CD14-positive monocyte (primary cell): ENCODE measurements around the gene RSPH1. TPM values are rescaled to one million over a fixed set of nuclear protein-coding genes. Genes with fewer than 3 reads are reported as not detected.

Experiments used
- DNase-seq, 3 donors: peaks; one replicate each; pipeline ENCODE4 v3.0.0-alpha.2; 2011 to 2022
- H2AFZ ChIP-seq: 2 replicates; pipeline ENCODE4 v1.6.0; 2012; ENCODE audit warnings: mild to moderate bottlenecking, low read depth, low read length, inconsistent platforms; ENCODE audit not compliant: insufficient read depth, poor library complexity, severe bottlenecking
- H3K27ac ChIP-seq, 2 donors: 1 replicate in 1 of 2; 2 replicates in 1 of 2; pipeline ENCODE4 v1.5.1; 2012 to 2013; ENCODE audit warnings: low read length in 2 of 2, control low read depth in 1 of 2, inconsistent platforms in 1 of 2, low read depth in 1 of 2, mild to moderate bottlenecking in 1 of 2
- H3K27me3 ChIP-seq, 2 donors: one replicate each; pipeline versions ENCODE4 v1.6.0 to v1.6.1; 2011 to 2013; ENCODE audit warnings: low read length in 2 of 2; ENCODE audit not compliant: control insufficient read depth in 2 of 2, insufficient read depth in 2 of 2
- H3K36me3 ChIP-seq, 2 donors: replicated peaks in 1 of 2; 1 replicate in 1 of 2; 2 replicates in 1 of 2; pipeline versions ENCODE4 v1.5.1 to v1.6.1; 2012 to 2013; ENCODE audit warnings: low read length in 2 of 2, control low read depth in 1 of 2, inconsistent platforms in 1 of 2, mild to moderate bottlenecking in 1 of 2; ENCODE audit not compliant: insufficient read depth in 2 of 2, control insufficient read depth in 1 of 2
- H3K4me1 ChIP-seq, 2 donors: 1 replicate in 1 of 2; 2 replicates in 1 of 2; pipeline versions ENCODE4 v1.5.1 to v1.6.1; 2012 to 2013; ENCODE audit warnings: low read length in 2 of 2, control low read depth in 1 of 2, inconsistent platforms in 1 of 2, mild to moderate bottlenecking in 1 of 2, moderate library complexity in 1 of 2; ENCODE audit not compliant: insufficient read depth in 2 of 2, control insufficient read depth in 1 of 2
- H3K4me2 ChIP-seq: replicated peaks from 2 replicates; pipeline ENCODE3; 2012; ENCODE audit warnings: low read length, moderate library complexity, mild to moderate bottlenecking; ENCODE audit not compliant: poor library complexity, severe bottlenecking; ENCODE audit errors: extremely low read depth
- H3K4me3 ChIP-seq, 3 experiments: fragments of 200-600 bp in 1 of 3; sonication (generic) in 1 of 3; replicated peaks in 1 of 3; 1 replicate in 2 of 3; 2 replicates in 1 of 3; pipeline ENCODE4 v1.5.1; 2011 to 2013; ENCODE audit warnings: low read length in 3 of 3, mild to moderate bottlenecking in 3 of 3, control low read depth in 2 of 3, low read depth in 2 of 3, inconsistent platforms in 1 of 3, moderate library complexity in 1 of 3
- H3K79me2 ChIP-seq: 2 replicates; pipeline ENCODE4 v1.6.0; 2012; ENCODE audit warnings: mild to moderate bottlenecking, control low read depth, inconsistent platforms, low read length, moderate library complexity; ENCODE audit not compliant: insufficient read depth
- H3K9ac ChIP-seq: 2 replicates; pipeline ENCODE4 v1.6.0; 2017; ENCODE audit warnings: low read length, mild to moderate bottlenecking; ENCODE audit not compliant: insufficient read depth, poor library complexity, severe bottlenecking
- H3K9me3 ChIP-seq, 2 donors: replicated peaks in 1 of 2; 1 replicate in 1 of 2; 2 replicates in 1 of 2; pipeline versions ENCODE4 v1.5.1 to v1.6.1; 2012 to 2013; ENCODE audit warnings: low read length in 2 of 2, control low read depth in 1 of 2; ENCODE audit not compliant: control insufficient read depth in 1 of 2, insufficient read depth in 1 of 2
- H4K20me1 ChIP-seq: 2 replicates; pipeline ENCODE4 v1.6.0; 2012; ENCODE audit warnings: mild to moderate bottlenecking, low read length, control low read depth, moderate library complexity; ENCODE audit not compliant: insufficient read depth
- H3K27ac Mint-ChIP-seq, 7 donors: one replicate each; pipeline ENCODE4 v1.8.0; 2020; ENCODE audit warnings: mild to moderate bottlenecking in 7 of 7, mixed read lengths in 7 of 7, moderate library complexity in 6 of 7, inconsistent platforms in 2 of 7
- H3K27me3 Mint-ChIP-seq, 3 donors: one replicate each; pipeline ENCODE4 v1.8.0; 2021 to 2022; ENCODE audit warnings: low read depth in 3 of 3, mild to moderate bottlenecking in 3 of 3, mixed read lengths in 3 of 3, moderate library complexity in 3 of 3, inconsistent platforms in 1 of 3
- H3K36me3 Mint-ChIP-seq, 2 donors: one replicate each; pipeline ENCODE4 v1.8.0; 2020; ENCODE audit warnings: mixed read lengths in 2 of 2, inconsistent platforms in 1 of 2, mild to moderate bottlenecking in 1 of 2
- H3K4me1 Mint-ChIP-seq: one replicate; pipeline ENCODE4 v1.8.0; 2020; ENCODE audit warnings: mild to moderate bottlenecking, mixed read lengths
- H3K4me3 Mint-ChIP-seq, 2 donors: one replicate each; pipeline ENCODE4 v1.8.0; 2020; ENCODE audit warnings: mild to moderate bottlenecking in 2 of 2, mixed read lengths in 2 of 2, moderate library complexity in 1 of 2
- H3K9me3 Mint-ChIP-seq, 7 donors: one replicate each; pipeline ENCODE4 v1.8.0; 2020 to 2022; ENCODE audit warnings: mixed read lengths in 7 of 7, mild to moderate bottlenecking in 6 of 7, moderate library complexity in 6 of 7, inconsistent platforms in 2 of 7
- CTCF ChIP-seq: fragments of 200-600 bp; IDR thresholded peaks from one replicate; pipeline ENCODE4 v1.8.0; 2022; ENCODE audit warnings: antibody characterized with exemption, mild to moderate bottlenecking
- WGBS: methylation state at CpG from one replicate; pipeline ENCODE4 v1.1.5; 2013; ENCODE audit warnings: missing lambda C conversion rate; ENCODE audit not compliant: insufficient coverage; 5-methylcytosine and 5-hydroxymethylcytosine counted together
- intact Hi-C, 2 donors: fragments of 100-400 bp; cut with micrococcal nuclease; formaldehyde crosslinking; loops; one replicate each; pipeline versions ENCODE4 v1.15.0 to v1.15.1; 2023
- polyA plus RNA-seq, 3 donors: library from polyadenylated mRNA; depleted of rRNA in 1 of 3; unstranded in 2 of 3; stranded (reverse) in 1 of 3; fragments of 300-500 nt in 2 of 3; fragments of >200 nt in 1 of 3; fragmentation: Illumina TruSeq in 2 of 3; gene quantifications; 1 replicate in 2 of 3; 2 replicates in 1 of 3; pipeline ENCODE4 v1.2.3, GENCODE V29; 2012 to 2021

Gene RSPH1
- polyA plus RNA-seq, 3 donors = 0.03 TPM; not detected in 2

- intact Hi-C loops = no loop called here
- no peaks in the 10 kb centered on the region for H4K20me1 ChIP-seq
- H3K9ac ChIP-seq = no peak overlapping the region
- no peaks in the 10 kb centered on the region for H3K36me3 ChIP-seq
- no peak for DNase-seq
- no peaks in the 10 kb centered on the region for H3K79me2 ChIP-seq
- no peak overlapping the region for H3K4me3 Mint-ChIP-seq
- no peak overlapping the region for H3K27ac ChIP-seq
- no peak overlapping the region for H2AFZ ChIP-seq
- H3K36me3 Mint-ChIP-seq = no peaks in the 10 kb centered on the region
- TF ChIP-seq CTCF = no peak
- no peak overlapping the region for H3K4me3 ChIP-seq
- peaks cover 1 to 16% (median 3%) of the 10 kb centered on the region in 3 donors for H3K27me3 Mint-ChIP-seq
- peaks cover 0 to 1% (median 0%) of the 10 kb centered on the region in 7 donors for H3K9me3 Mint-ChIP-seq
- no peaks in the 10 kb centered on the region for H3K9me3 ChIP-seq
- no peaks in the 10 kb centered on the region for H3K4me1 Mint-ChIP-seq
- H3K27me3 ChIP-seq = no peaks in the 10 kb centered on the region
- no peak overlapping the region for H3K27ac Mint-ChIP-seq
- no peaks in the 10 kb centered on the region for H3K4me1 ChIP-seq
- H3K4me2 ChIP-seq = no peak overlapping the region
- WGBS = 92% methylated on average over 13 of the region's 18 CpGs
These were observed 20.3 kb downstream of the RSPH1 start for GRCh38 chr21:42475526-42476387.

GRCh38 chr21:42475036-42475435, 21.0 kb downstream of the RSPH1 start:
- peaks cover 1 to 15% (median 3%) of the 10 kb centered on the region in 3 donors for H3K27me3 Mint-ChIP-seq
- Histone ChIP-seq H3K4me2 (no peak overlapping the region), H3K9ac (no peak overlapping the region), H3K27me3 (no peaks in the 10 kb centered on the region), H4K20me1 (no peaks in the 10 kb centered on the region), H3K4me3 (no peak overlapping the region), H3K9me3 (no peaks in the 10 kb centered on the region), H3K36me3 (no peaks in the 10 kb centered on the region), H2AFZ (no peak overlapping the region), H3K4me1 (no peaks in the 10 kb centered on the region), H3K79me2 (no peaks in the 10 kb centered on the region), H3K27ac (no peak overlapping the region)
- WGBS = 100% methylated on average over 1 of the region's 7 CpGs
- H3K36me3 Mint-ChIP-seq = no peaks in the 10 kb centered on the region
- intact Hi-C loops = no loop called here
- no peak overlapping the region for H3K27ac Mint-ChIP-seq
- no peak for TF ChIP-seq CTCF
- no peaks in the 10 kb centered on the region for H3K4me1 Mint-ChIP-seq
- no peak for DNase-seq
- peaks cover 0 to 1% (median 0%) of the 10 kb centered on the region in 7 donors for H3K9me3 Mint-ChIP-seq
- H3K4me3 Mint-ChIP-seq = no peak overlapping the region
